ENCODE data around the gene ACCS. TPM values are rescaled to one million over a fixed set of nuclear protein-coding genes. Genes with fewer than 3 reads are reported as not detected.

The ACCS gene
- total and polyA plus RNA-seq, 2 of the 4 experiments (the other 2 are of a cell fraction), result 1.8 to 7.3 TPM

- TF ChIP-seq ELK1 (IDR thresholded peaks at IDR 0.05; ENCODE audit: borderline replicate concordance, low read depth, low read length), result no peak
- TF ChIP-seq CHD1 (IDR thresholded peaks at IDR 0.05; ENCODE audit: low read depth, low read length), result no peak
- TF ChIP-seq BHLHE40 (IDR thresholded peaks at IDR 0.05; ENCODE audit: low read depth, low read length), result no peak
- TF ChIP-seq CEBPB (IDR thresholded peaks at IDR 0.05; ENCODE audit: low read depth, low read length), result no peak
- TF ChIP-seq MAFK (IDR thresholded peaks at IDR 0.05; ENCODE audit: low read depth, low read length), result no peak
- no peak for TF ChIP-seq FOS (IDR thresholded peaks at IDR 0.05; ENCODE audit: low read depth, low read length)
- no peak for TF ChIP-seq MXI1 (IDR thresholded peaks at IDR 0.05; ENCODE audit: borderline replicate concordance, low read depth, low read length)
- TF ChIP-seq POLR2A (IDR thresholded peaks at IDR 0.05; ENCODE audit: low read depth, low read length), result no peak
- TF ChIP-seq MAZ (IDR thresholded peaks at IDR 0.05; ENCODE audit: borderline replicate concordance, low read depth, low read length), result no peak
- TF ChIP-seq CTCF (conservative IDR thresholded peaks at IDR 0.05; ENCODE audit: low read depth, low read length), result no peak
- no peak for TF ChIP-seq USF2 (IDR thresholded peaks at IDR 0.05; ENCODE audit: low read depth, low read length)
- no peak for TF ChIP-seq RCOR1 (IDR thresholded peaks at IDR 0.05; ENCODE audit: insufficient replicate concordance, low read length)
- TF ChIP-seq RAD21 (IDR thresholded peaks at IDR 0.05; ENCODE audit: low read length), result no peak
- no peak for TF ChIP-seq SMC3 (IDR thresholded peaks at IDR 0.05; ENCODE audit: low read depth, low read length)
- TF ChIP-seq NFE2L2 (IDR thresholded peaks at IDR 0.05; ENCODE audit: low read depth, low read length), result no peak
- no peak for TF ChIP-seq RFX5 (IDR thresholded peaks at IDR 0.05; ENCODE audit: low read depth, low read length)
- Histone ChIP-seq H3K23ac (ENCODE audit: low read depth, low read length) (no peak overlapping the region), H3K4me2 (ENCODE audit: low read depth, low read length) (no peak overlapping the region), H4K91ac (ENCODE audit: insufficient read depth, low read depth, low read length) (no peak overlapping the region), H2AFZ (replicated peaks; ENCODE audit: low read length, poor library complexity) (no peak overlapping the region), H3K4me1 (ENCODE audit: control insufficient read depth, insufficient read depth, low read length) (no peaks in the 10 kb centered on the region), H3K4me3 (ENCODE audit: insufficient read depth, low read depth, low read length) (no peak overlapping the region), H2BK120ac (ENCODE audit: low read depth, low read length) (no peak overlapping the region), H2BK5ac (ENCODE audit: low read depth, low read length, poor library complexity, severe bottlenecking) (no peak overlapping the region), H2AK9ac (replicated peaks; ENCODE audit: low read depth, low read length, poor library complexity) (no peak overlapping the region), H4K5ac (ENCODE audit: low read depth, low read length) (no peak overlapping the region), H3K56ac (ENCODE audit: extremely low read depth, insufficient read depth, low read length) (no peak overlapping the region), H3K4ac (ENCODE audit: low read depth, low read length) (no peak overlapping the region), H3K36me3 (ENCODE audit: control insufficient read depth, insufficient read depth, low read length) (peaks cover 38% of the 10 kb centered on the region), H2BK20ac (ENCODE audit: low read depth, low read length) (no peak overlapping the region), H3K27ac (ENCODE audit: insufficient read depth, low read length) (no peak overlapping the region), H3K9me1 (ENCODE audit: insufficient read depth, low read length) (no peaks in the 10 kb centered on the region; the same call in 1 of the 2 replicates), H3K9me3 (ENCODE audit: control insufficient read depth, insufficient read depth, low read length) (no peaks in the 10 kb centered on the region), H3K9ac (ENCODE audit: low read depth, low read length) (no peak overlapping the region), H3K79me1 (ENCODE audit: low read depth in 1 of 2, low read length in 2 of 2) (no peaks in the 10 kb centered on the region; a peak in 1 of 4 replicates), H2BK15ac (ENCODE audit: low read depth, low read length) (no peak overlapping the region), H4K20me1 (ENCODE audit: insufficient read depth, low read length) (no peaks in the 10 kb centered on the region), H3K14ac (replicated peaks; ENCODE audit: low read depth, low read length) (no peak overlapping the region), H3K18ac (ENCODE audit: low read depth, low read length) (no peak overlapping the region), H4K8ac (ENCODE audit: low read depth in 2 of 2, low read length in 2 of 2) (no peak overlapping the region), H2AK5ac (ENCODE audit: low read depth, low read length) (no peak overlapping the region), H3K27me3 (ENCODE audit: control insufficient read depth, insufficient read depth, low read length) (no peaks in the 10 kb centered on the region)
- BruUV-seq (replicated peaks), result no TSS peak
- dilution Hi-C loops (cut with HindIII; ENCODE audit: low sequenced_read_pairs, unreplicated experiment) (no loop called here), in situ Hi-C loops (cut with MboI; ENCODE audit: low sequenced_read_pairs) (no loop called here), intact Hi-C loops (cut with micrococcal nuclease) (no loop called here)
- no peak for ATAC-seq (ENCODE audit: low read depth)
- ChIA-PET POLR2A (ENCODE audit: unreplicated experiment) (no interaction called here), CTCF (no interaction called here)
- DNase-seq, result no peak
- WGBS, 2 experiments (ENCODE audit: extremely low coverage in 2 of 2, insufficient read length in 1 of 2), result no CpG with 5 or more reads among the region's 2 CpGs
Measured at GRCh38 chr11:44126304-44126703, 60.2 kb downstream of the ACCS start.

Data from IMR-90 (cell line).